ENCODE measurements around the gene CCDC180. TPM values are rescaled to one million over a fixed set of nuclear protein-coding genes. Genes with fewer than 3 reads are reported as not detected.

CCDC180 gene
- total RNA-seq, 2 experiments from 2014 or later: 6.6 to 7.1 TPM

GRCh38 chr9:97310896-97311295 is 3.4 kb downstream of the CCDC180 start:
- no peak for DNase-seq
- Histone ChIP-seq H3K9me3 (ENCODE audit: control insufficient read depth in 1 of 2, insufficient read depth in 1 of 2, low read length in 2 of 2) (peaks cover 0 to 7% of the 10 kb centered on the region in 2 experiments), H3K4me1 (ENCODE audit: insufficient read depth, low read length) (no peaks in the 10 kb centered on the region), H3K4me3 (ENCODE audit: low read length) (no peak overlapping the region), H3K27ac (ENCODE audit: low read depth in 1 of 2, low read length in 2 of 2) (no peak overlapping the region), H3K36me3 (ENCODE audit: insufficient read depth, low read length) (peaks cover 24% of the 10 kb centered on the region), H3K27me3 (ENCODE audit: control insufficient read depth in 1 of 2, insufficient read depth in 2 of 2, low read length in 2 of 2) (no peaks in the 10 kb centered on the region)
- no peak for TF ChIP-seq CTCF (IDR thresholded peaks at IDR 0.05)
- ATAC-seq (ENCODE audit: poor library complexity): no peak
- Mint-ChIP-seq H3K4me1 (ENCODE audit: low read depth) (no peaks in the 10 kb centered on the region), H3K9me3 (no peaks in the 10 kb centered on the region), H3K36me3 (ENCODE audit: low read depth) (peaks cover 54% of the 10 kb centered on the region), H3K27me3 (peaks cover 2% of the 10 kb centered on the region), H3K27ac (no peak overlapping the region), H3K4me3 (no peak overlapping the region)
- intact Hi-C loops (cut with DNase I, micrococcal nuclease): no loop called here
- ChIA-PET POLR2A (interaction anchor here (1.1 kb wide), 1 partner anchor 73 kb away, joined by 3 read pairs; no protein-coding TSS in a partner anchor), CTCF (no interaction called here)

- no peak for ATAC-seq (ENCODE audit: poor library complexity)
- Mint-ChIP-seq H3K27me3 (no peaks in the 10 kb centered on the region), H3K36me3 (ENCODE audit: low read depth) (peaks cover 62% of the 10 kb centered on the region), H3K4me3 (no peak overlapping the region), H3K4me1 (ENCODE audit: low read depth) (no peaks in the 10 kb centered on the region), H3K9me3 (no peaks in the 10 kb centered on the region), H3K27ac (no peak overlapping the region)
- Histone ChIP-seq H3K36me3 (ENCODE audit: insufficient read depth, low read length) (peaks cover 24% of the 10 kb centered on the region), H3K9me3 (ENCODE audit: control insufficient read depth in 1 of 2, insufficient read depth in 1 of 2, low read length in 2 of 2) (peaks cover 0 to 7% of the 10 kb centered on the region in 2 experiments), H3K4me1 (ENCODE audit: insufficient read depth, low read length) (no peaks in the 10 kb centered on the region), H3K4me3 (ENCODE audit: low read length) (no peak overlapping the region), H3K27me3 (ENCODE audit: control insufficient read depth in 1 of 2, insufficient read depth in 2 of 2, low read length in 2 of 2) (no peaks in the 10 kb centered on the region), H3K27ac (ENCODE audit: low read depth in 1 of 2, low read length in 2 of 2) (no peak overlapping the region)
- intact Hi-C loops (cut with DNase I, micrococcal nuclease): no loop called here
- TF ChIP-seq CTCF (IDR thresholded peaks at IDR 0.05): no peak
- CTCF ChIA-PET: no interaction called here
- POLR2A ChIA-PET: interaction anchor here (1.1 kb wide), 1 partner anchor 74 kb away, joined by 3 read pairs; no protein-coding TSS in a partner anchor
- DNase-seq: no peak
Observed at GRCh38 chr9:97311798-97312500, 4.5 kb downstream of the CCDC180 start.

- H3K27ac Mint-ChIP-seq: no peak overlapping the region
- peaks cover 24% of the 10 kb centered on the region for H3K36me3 ChIP-seq (ENCODE audit: insufficient read depth, low read length)
- H3K27me3 Mint-ChIP-seq: no peaks in the 10 kb centered on the region
- H3K27ac ChIP-seq (ENCODE audit: low read depth in 1 of 2, low read length in 2 of 2): no peak overlapping the region
- ATAC-seq (ENCODE audit: poor library complexity) (no peak), DNase-seq (no peak)
- H3K27me3 ChIP-seq (ENCODE audit: control insufficient read depth in 1 of 2, insufficient read depth in 2 of 2, low read length in 2 of 2): no peaks in the 10 kb centered on the region
- no peak overlapping the region for H3K4me3 ChIP-seq (ENCODE audit: low read length)
- intact Hi-C loops (cut with DNase I, micrococcal nuclease): no loop called here
- CTCF ChIA-PET: no interaction called here
- POLR2A ChIA-PET: no interaction called here
- no peak for TF ChIP-seq CTCF (IDR thresholded peaks at IDR 0.05)
- H3K4me3 Mint-ChIP-seq: no peak overlapping the region
- peaks cover 69% of the 10 kb centered on the region for H3K36me3 Mint-ChIP-seq (ENCODE audit: low read depth)
- H3K4me1 Mint-ChIP-seq (ENCODE audit: low read depth): no peaks in the 10 kb centered on the region
- peaks cover 0 to under 1% of the 10 kb centered on the region in 2 experiments for H3K9me3 ChIP-seq (ENCODE audit: control insufficient read depth in 1 of 2, insufficient read depth in 1 of 2, low read length in 2 of 2)
- H3K9me3 Mint-ChIP-seq: no peaks in the 10 kb centered on the region
- H3K4me1 ChIP-seq (ENCODE audit: insufficient read depth, low read length): no peaks in the 10 kb centered on the region
Observed at GRCh38 chr9:97312556-97312955, 5.1 kb downstream of the CCDC180 start.
